HG02798 (cell line): Measurements from ENCODE around the gene KBTBD8.
A peak's percentile ranks its signal among the peaks of the same experiment; 100 is the strongest.

Source experiments
- ATAC-seq: cut with Tn5 transposase; IDR thresholded peaks from one replicate; pipeline ENCODE4 v1.9.1; 2021; ENCODE audit warnings: mild to moderate bottlenecking; ENCODE audit not compliant: unreplicated experiment, poor library complexity

The KBTBD8 gene

GRCh38 chr3:66998113-66998903, at the start of gene KBTBD8:
Gene KBTBD8, plus strand, starts transcription at chr3:66998307. Its CDS starts 49 bp downstream, at chr3:66998356.
- ATAC-seq, result peak; percentile 97

GRCh38 chr3:66948838-66949237, 49.3 kb upstream of the KBTBD8 start:
- ATAC-seq, result no peak

- peak; percentile 66 for ATAC-seq
These were observed 48.2 kb upstream of the KBTBD8 start for GRCh38 chr3:66949898-66950297.

- ATAC-seq, result no peak
These were observed 45.8 kb upstream of the KBTBD8 start for GRCh38 chr3:66952357-66952756.

GRCh38 chr3:66953934-66954445, 44.1 kb upstream of the KBTBD8 start:
- no peak for ATAC-seq

GRCh38 chr3:66956742-66957141, 41.4 kb upstream of the KBTBD8 start:
- no peak for ATAC-seq

- no peak for ATAC-seq
These were observed 40.7 kb upstream of the KBTBD8 start for GRCh38 chr3:66957367-66957766.

GRCh38 chr3:66958067-66958466, 40.0 kb upstream of the KBTBD8 start:
- ATAC-seq, result no peak

- ATAC-seq, result no peak
These were observed 35.4 kb upstream of the KBTBD8 start for GRCh38 chr3:66962664-66963063.

- no peak for ATAC-seq
These were observed 26.9 kb upstream of the KBTBD8 start for GRCh38 chr3:66971245-66971644.

GRCh38 chr3:66971891-66972551, 26.1 kb upstream of the KBTBD8 start:
- ATAC-seq, result peak; percentile 100

- ATAC-seq, result no peak
These were observed 17.3 kb upstream of the KBTBD8 start for GRCh38 chr3:66980791-66981190.

- ATAC-seq, result no peak
These were observed 15.0 kb upstream of the KBTBD8 start for GRCh38 chr3:66983101-66983500.

GRCh38 chr3:66985336-66985920, 12.7 kb upstream of the KBTBD8 start:
- no peak for ATAC-seq

- no peak for ATAC-seq
These were observed 11.7 kb upstream of the KBTBD8 start for GRCh38 chr3:66986406-66986805.

GRCh38 chr3:66989241-66989640, 8.9 kb upstream of the KBTBD8 start:
- ATAC-seq, result no peak

- ATAC-seq, result peak; percentile 86
These were observed 8.0 kb upstream of the KBTBD8 start for GRCh38 chr3:66989860-66990696.

- no peak for ATAC-seq
These were observed 6.6 kb upstream of the KBTBD8 start for GRCh38 chr3:66991459-66991858.

GRCh38 chr3:66993082-66993481, 5.0 kb upstream of the KBTBD8 start:
- no peak for ATAC-seq

- no peak for ATAC-seq
These were observed 3.5 kb upstream of the KBTBD8 start for GRCh38 chr3:66994588-66994987.
